GM20000 (cell line): ENCODE measurements around the gene CNNM1.

ENCODE experiments used
- DNase-seq: peaks from one replicate; pipeline ENCODE4 v3.0.0; 2012; ENCODE audit warnings: low spot score
- TF ChIP-seq, protein P1 (sequence below): IDR thresholded peaks from 2 replicates; pipeline ENCODE4 v1.5.1; 2012; ENCODE audit warnings: mild to moderate bottlenecking, control low read depth; ENCODE audit errors: extremely low read depth, missing control alignments

The CNNM1 gene

DNA sequence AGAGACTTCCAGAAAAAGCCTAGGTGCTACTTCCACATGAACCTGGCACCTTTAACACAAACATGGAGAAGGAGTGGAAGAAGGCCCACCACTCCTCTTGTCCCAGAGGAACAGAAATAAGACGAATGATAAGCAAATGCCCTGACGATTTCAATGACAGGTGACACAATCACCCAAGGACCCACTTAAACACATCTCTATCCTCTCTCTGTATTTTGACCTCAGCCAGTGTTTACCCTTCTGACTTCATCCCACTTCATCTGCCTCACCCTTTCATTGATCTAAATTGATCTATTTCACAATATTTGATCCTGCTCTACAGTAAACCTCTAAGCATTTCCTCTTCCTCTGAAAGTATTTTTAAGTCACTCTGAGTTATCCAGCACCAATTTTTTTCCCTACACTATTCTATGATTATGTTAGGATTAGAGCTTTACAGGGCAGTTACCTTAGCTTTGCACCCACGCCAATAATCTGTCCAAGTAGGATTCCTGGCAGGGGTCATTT, 92.1 kb downstream of the CNNM1 start:
- TF ChIP-seq, protein P1, sequence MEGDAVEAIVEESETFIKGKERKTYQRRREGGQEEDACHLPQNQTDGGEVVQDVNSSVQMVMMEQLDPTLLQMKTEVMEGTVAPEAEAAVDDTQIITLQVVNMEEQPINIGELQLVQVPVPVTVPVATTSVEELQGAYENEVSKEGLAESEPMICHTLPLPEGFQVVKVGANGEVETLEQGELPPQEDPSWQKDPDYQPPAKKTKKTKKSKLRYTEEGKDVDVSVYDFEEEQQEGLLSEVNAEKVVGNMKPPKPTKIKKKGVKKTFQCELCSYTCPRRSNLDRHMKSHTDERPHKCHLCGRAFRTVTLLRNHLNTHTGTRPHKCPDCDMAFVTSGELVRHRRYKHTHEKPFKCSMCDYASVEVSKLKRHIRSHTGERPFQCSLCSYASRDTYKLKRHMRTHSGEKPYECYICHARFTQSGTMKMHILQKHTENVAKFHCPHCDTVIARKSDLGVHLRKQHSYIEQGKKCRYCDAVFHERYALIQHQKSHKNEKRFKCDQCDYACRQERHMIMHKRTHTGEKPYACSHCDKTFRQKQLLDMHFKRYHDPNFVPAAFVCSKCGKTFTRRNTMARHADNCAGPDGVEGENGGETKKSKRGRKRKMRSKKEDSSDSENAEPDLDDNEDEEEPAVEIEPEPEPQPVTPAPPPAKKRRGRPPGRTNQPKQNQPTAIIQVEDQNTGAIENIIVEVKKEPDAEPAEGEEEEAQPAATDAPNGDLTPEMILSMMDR, result no peak
- no peak for DNase-seq

DNA sequence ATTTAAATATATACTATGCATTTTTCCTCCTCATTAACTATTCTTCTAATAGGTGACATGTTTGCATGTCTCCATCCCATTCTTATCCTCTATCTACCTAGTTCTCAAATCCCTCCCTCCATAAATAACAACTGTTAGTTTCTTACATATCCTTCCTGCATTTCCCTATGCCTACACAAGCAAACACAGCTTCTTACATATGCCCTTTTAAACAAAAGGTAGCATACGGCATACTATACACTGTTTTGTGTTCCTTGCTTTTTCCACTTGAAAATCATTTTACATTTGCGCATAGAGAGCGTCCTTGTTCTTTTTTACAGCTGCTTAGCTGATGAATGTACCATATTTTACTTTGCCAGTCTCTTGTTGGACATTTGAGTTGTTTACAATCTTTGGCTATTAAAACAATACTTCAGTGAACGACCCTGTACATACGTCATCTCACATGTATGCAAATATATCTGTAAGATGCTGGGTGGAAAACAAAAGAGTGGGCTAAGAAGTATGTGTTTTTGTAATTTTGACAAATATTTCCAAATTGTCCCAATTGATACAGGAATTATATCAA, 93.5 kb downstream of the CNNM1 start:
- no peak for DNase-seq
- TF ChIP-seq, protein P1, result no peak

DNA sequence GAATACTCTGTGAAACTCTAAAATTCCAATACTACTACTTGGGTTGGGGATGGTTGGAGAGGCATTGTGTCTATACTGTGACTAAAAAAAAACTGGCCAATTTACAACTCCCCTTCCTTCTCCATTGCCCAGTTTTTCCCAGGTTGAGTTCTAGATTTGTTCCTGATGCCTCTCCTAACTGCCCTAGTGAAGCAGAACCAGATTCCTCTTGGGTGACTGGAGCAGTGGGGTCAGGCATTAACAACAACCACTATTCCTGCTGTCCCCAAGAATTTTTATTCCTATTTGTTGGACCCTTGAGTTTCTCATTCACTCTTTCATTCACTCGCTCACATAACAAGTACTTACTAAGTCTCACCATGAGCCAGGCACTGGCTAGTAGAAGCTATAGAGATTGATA, 95.5 kb downstream of the CNNM1 start:
- TF ChIP-seq, protein P1, result no peak
- DNase-seq, result no peak

DNA sequence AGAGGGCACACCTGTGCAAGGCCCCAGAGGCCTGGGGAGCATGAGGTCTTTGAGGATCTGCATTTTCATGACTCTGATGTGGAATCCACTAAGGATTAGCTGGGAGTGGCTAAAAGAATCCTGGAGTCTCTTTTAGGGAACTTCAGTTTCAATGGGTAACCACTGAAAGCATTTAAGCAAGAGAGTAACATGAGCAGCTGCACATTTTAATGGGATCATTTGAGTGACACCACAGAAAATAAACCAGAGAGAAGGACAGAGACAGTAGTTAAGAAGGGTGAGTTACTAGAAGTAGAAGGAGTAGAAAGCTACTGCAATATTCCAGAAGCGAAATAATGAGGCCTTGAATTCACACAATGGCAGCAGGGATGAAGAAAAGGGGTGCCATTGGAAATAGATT, 96.0 kb downstream of the CNNM1 start:
- TF ChIP-seq, protein P1, result no peak

DNA sequence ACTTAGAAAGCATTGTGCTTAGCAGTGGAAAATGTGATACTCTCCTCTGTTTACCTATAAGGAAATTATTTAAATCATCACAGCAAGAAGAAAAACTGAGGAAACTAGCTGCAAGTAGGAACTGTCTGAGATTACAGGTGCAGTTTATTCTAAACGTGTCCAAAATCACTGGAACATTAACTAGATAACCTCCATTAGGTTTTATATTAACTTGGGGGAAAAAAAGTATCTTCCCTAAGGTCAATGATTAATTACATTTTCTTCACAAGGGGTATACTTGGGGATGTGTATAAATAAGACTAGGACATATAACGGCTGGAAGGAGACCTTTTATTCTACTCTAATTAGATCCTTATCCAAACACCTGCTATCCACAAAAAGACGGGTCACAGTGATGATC, 97.5 kb downstream of the CNNM1 start:
- DNase-seq, result no peak
- TF ChIP-seq, protein P1, result no peak

More for the DNA sequence above, 96.0 kb downstream of the CNNM1 start:
- no peak for DNase-seq

GRCh38 chr10:99427566-99428190, 98.5 kb downstream of the CNNM1 start:
- TF ChIP-seq, protein P1, result no peak
- DNase-seq, result no peak

DNA sequence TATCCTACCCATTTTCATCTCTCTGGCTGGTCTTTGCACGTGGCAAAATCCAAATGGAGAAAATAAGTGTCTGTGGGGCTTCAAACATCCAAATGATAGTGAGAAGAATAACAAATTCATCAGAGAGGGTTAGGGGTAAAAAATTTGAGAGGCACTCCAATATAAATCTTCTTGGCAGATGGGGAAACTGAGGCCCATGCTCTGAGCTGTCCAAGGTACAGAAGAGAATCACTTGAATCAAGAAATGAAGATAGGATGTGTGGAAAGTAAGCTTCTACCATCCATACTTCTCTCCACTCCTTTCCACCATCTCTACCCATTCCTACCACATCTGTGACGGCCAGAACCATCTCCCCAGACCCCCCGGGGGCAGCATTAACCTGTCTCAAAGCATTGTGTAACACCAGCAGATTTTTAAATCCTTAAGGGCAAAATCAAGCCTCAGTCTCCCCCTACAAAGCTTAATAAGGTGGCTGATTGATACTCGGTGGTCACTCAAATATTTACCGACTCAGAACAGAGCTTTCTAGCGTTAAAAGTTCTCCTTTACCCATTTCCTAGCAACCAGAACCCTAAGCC, 100.5 kb downstream of the CNNM1 start:
- TF ChIP-seq, protein P1, result no peak

More for the DNA sequence above, 100.5 kb downstream of the CNNM1 start:
- no peak for DNase-seq
